ENCODE results near the gene GOLGA8J. TPM values are rescaled to one million over a fixed set of nuclear protein-coding genes. Genes with fewer than 3 reads are reported as not detected.

GOLGA8J gene
- polyA plus RNA-seq, 1 donor from 2014 or later = not detected

DNA sequence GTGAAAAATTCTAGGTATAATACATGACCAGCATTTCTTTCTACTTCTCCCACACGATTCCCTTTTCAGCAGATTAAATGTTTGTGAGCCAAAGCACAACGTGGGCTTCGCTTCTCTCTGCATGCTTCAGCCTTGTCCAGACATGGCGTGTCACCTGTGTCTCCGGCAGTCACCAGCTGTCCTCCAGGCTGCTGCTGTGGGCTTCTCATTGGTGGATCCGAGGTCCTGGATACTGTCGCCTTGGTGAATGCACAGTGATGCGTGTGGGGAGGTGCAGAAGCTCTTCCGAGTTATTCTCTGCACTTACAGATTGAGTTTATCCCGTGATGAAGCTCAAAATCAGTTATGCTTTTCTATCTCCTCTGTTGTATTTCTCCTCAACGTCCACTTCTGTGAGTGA lies 23.0 kb upstream of the GOLGA8J start:
- no peak overlapping the region for H3K4me3 ChIP-seq (ENCODE audit: low read length)
- H3K9me3 ChIP-seq (ENCODE audit: low read length) = no peaks in the 10 kb centered on the region
- H3K9ac ChIP-seq (ENCODE audit: low read length) = no peak overlapping the region
- H3K79me2 ChIP-seq (replicated peaks; ENCODE audit: insufficient read depth, low read length) = no peaks in the 10 kb centered on the region
- no peaks in the 10 kb centered on the region for H3F3A ChIP-seq (ENCODE audit: insufficient read depth, low read length, poor library complexity, severe bottlenecking)
- H3K9me2 ChIP-seq (ENCODE audit: insufficient read depth, low read length) = no peaks in the 10 kb centered on the region
- H4K20me1 ChIP-seq (ENCODE audit: insufficient read depth) = no peaks in the 10 kb centered on the region
- no peak overlapping the region for H2AFZ ChIP-seq (ENCODE audit: low read depth, low read length)
- no peak overlapping the region for H3K27ac ChIP-seq (ENCODE audit: low read length)
- H3K4me2 ChIP-seq (ENCODE audit: low read length) = no peak overlapping the region
- no peaks in the 10 kb centered on the region for H3K27me3 ChIP-seq (ENCODE audit: insufficient read depth, low read depth, low read length)
- H3K36me3 ChIP-seq (ENCODE audit: insufficient read depth, low read length) = no peaks in the 10 kb centered on the region
- TF ChIP-seq MXI1 (conservative IDR thresholded peaks at IDR 0.05; ENCODE audit: poor library complexity, severe bottlenecking) = no peak
- no peak for TF ChIP-seq RAD21 (conservative IDR thresholded peaks at IDR 0.05)

- no peak overlapping the region for H2AFZ ChIP-seq (ENCODE audit: low read depth, low read length)
- TF ChIP-seq SMC3 (conservative IDR thresholded peaks at IDR 0.05; ENCODE audit: poor library complexity) (no peak), REST (IDR thresholded peaks at IDR 0.05; ENCODE audit: borderline replicate concordance) (no peak), EP300 (conservative IDR thresholded peaks at IDR 0.05; ENCODE audit: poor library complexity, severe bottlenecking) (no peak), RAD21 (conservative IDR thresholded peaks at IDR 0.05) (no peak)
- H3K27ac ChIP-seq (ENCODE audit: low read length) = no peak overlapping the region
- no peaks in the 10 kb centered on the region for H3F3A ChIP-seq (ENCODE audit: insufficient read depth, low read length, poor library complexity, severe bottlenecking)
- no peaks in the 10 kb centered on the region for H3K27me3 ChIP-seq (ENCODE audit: insufficient read depth, low read depth, low read length)
- no peaks in the 10 kb centered on the region for H3K9me3 ChIP-seq (ENCODE audit: low read length)
- H3K9ac ChIP-seq (ENCODE audit: low read length) = no peak overlapping the region
- no peaks in the 10 kb centered on the region for H3K79me2 ChIP-seq (replicated peaks; ENCODE audit: insufficient read depth, low read length)
- no peaks in the 10 kb centered on the region for H4K20me1 ChIP-seq (ENCODE audit: insufficient read depth)
- no peaks in the 10 kb centered on the region for H3K9me2 ChIP-seq (ENCODE audit: insufficient read depth, low read length)
- no peaks in the 10 kb centered on the region for H3K36me3 ChIP-seq (ENCODE audit: insufficient read depth, low read length)
- no peak overlapping the region for H3K4me2 ChIP-seq (ENCODE audit: low read length)
- no peak overlapping the region for H3K4me3 ChIP-seq (ENCODE audit: low read length)
These were observed 19.9 kb upstream of the GOLGA8J start for GRCh38 chr15:30062881-30063280.

DNA sequence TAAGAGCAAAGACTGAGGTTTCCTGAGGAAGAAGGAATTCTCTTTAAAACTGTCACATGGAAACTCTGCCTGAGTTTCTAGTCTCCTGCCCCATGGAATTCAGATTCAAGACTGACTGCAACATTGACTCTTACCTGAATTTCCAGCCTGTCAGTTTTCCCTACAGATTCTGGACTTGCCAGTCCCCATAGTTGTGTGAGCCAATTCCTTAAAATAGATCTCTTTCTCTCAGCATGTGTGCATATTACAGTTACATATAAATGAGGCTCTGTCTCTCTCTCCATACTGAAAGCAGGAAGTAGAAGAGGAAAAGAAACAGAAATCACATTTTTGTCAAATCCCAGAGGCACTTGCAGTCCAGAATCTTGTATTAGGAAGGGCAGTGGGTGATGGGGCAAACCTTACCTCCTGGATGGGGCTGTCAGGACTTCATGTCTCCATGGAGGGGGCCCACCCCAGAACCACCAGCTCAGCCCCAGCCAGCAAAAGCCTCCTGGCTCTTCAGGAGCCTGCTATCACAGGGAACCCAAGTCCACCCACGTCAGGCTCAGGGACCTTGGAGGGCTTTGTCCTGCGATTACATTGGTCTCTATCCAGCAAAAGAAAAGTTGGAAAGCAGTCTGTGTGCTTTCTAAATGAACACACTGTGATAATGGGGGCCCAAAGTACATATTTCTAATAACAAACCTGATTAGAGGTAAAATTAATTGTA lies 18.8 kb upstream of the GOLGA8J start:
- no peaks in the 10 kb centered on the region for H3K36me3 ChIP-seq (ENCODE audit: insufficient read depth, low read length)
- no peak overlapping the region for H2AFZ ChIP-seq (ENCODE audit: low read depth, low read length)
- TF ChIP-seq EZH2 (IDR thresholded peaks at IDR 0.05; ENCODE audit: borderline replicate concordance, insufficient read depth, low read length, poor library complexity, severe bottlenecking) = no peak
- TF ChIP-seq RAD21 (conservative IDR thresholded peaks at IDR 0.05) = no peak
- TF ChIP-seq SMC3 (conservative IDR thresholded peaks at IDR 0.05; ENCODE audit: poor library complexity) = no peak
- H3K9me2 ChIP-seq (ENCODE audit: insufficient read depth, low read length) = no peaks in the 10 kb centered on the region
- H3K4me2 ChIP-seq (ENCODE audit: low read length) = no peak overlapping the region
- H3F3A ChIP-seq (ENCODE audit: insufficient read depth, low read length, poor library complexity, severe bottlenecking) = no peaks in the 10 kb centered on the region
- H3K4me3 ChIP-seq (ENCODE audit: low read length) = no peak overlapping the region
- no peaks in the 10 kb centered on the region for H3K79me2 ChIP-seq (replicated peaks; ENCODE audit: insufficient read depth, low read length)
- no peaks in the 10 kb centered on the region for H4K20me1 ChIP-seq (ENCODE audit: insufficient read depth)
- H3K27ac ChIP-seq (ENCODE audit: low read length) = no peak overlapping the region
- no peaks in the 10 kb centered on the region for H3K9me3 ChIP-seq (ENCODE audit: low read length)
- no peaks in the 10 kb centered on the region for H3K27me3 ChIP-seq (ENCODE audit: insufficient read depth, low read depth, low read length)
- H3K9ac ChIP-seq (ENCODE audit: low read length) = no peak overlapping the region

Data from neural cell (in vitro differentiated cells).